Measurements from ENCODE around the gene TRPM3.

TRPM3 gene

DNA sequence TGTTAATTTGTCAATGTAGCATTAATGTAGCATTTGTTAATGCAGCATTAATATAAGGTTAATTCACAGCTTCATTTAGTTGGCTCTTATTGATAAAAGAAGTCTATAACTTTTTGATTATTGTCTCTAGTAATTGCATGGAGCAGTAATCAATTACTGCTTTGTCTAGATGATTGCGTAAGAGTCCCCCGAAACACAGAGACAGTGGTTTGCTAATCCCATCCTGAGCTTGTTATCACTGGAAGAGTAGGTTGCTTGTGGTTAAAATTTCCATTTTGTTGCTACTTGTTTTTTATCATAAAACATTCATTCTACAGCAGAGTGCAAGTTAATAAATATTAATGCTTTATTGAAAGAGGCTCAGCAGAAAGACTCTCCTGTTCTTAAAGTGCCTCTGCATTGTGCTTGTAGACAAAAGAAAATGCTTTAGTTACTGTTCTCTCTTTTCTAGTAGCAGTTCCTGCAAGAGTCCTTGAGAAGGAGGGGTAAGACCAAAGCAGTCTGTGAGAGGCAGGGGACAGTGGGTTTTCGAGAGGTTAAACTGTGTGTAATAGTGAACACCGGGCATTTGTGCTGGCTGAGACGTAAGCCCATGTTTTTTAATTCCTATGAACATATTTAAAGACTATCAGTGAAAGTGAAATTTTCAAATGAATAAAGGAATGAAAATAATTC is 291.7 kb downstream of the TRPM3 start:
- Histone ChIP-seq H3K4me2 (ENCODE audit: low read length) (no peak overlapping the region), H3K27ac (no peak overlapping the region), H3K9me3 (ENCODE audit: control insufficient read depth, low read length) (no peaks in the 10 kb centered on the region), H2AFZ (no peak overlapping the region), H3K4me3 (ENCODE audit: low read depth, low read length) (no peak overlapping the region), H3K4me1 (no peaks in the 10 kb centered on the region), H3K9ac (no peak overlapping the region), H3K36me3 (ENCODE audit: control insufficient read depth, insufficient read depth, low read length) (no peaks in the 10 kb centered on the region), H3K79me2 (no peaks in the 10 kb centered on the region), H3K27me3 (ENCODE audit: control insufficient read depth, insufficient read depth, low read length) (no peaks in the 10 kb centered on the region)
- TF ChIP-seq, protein P1, sequence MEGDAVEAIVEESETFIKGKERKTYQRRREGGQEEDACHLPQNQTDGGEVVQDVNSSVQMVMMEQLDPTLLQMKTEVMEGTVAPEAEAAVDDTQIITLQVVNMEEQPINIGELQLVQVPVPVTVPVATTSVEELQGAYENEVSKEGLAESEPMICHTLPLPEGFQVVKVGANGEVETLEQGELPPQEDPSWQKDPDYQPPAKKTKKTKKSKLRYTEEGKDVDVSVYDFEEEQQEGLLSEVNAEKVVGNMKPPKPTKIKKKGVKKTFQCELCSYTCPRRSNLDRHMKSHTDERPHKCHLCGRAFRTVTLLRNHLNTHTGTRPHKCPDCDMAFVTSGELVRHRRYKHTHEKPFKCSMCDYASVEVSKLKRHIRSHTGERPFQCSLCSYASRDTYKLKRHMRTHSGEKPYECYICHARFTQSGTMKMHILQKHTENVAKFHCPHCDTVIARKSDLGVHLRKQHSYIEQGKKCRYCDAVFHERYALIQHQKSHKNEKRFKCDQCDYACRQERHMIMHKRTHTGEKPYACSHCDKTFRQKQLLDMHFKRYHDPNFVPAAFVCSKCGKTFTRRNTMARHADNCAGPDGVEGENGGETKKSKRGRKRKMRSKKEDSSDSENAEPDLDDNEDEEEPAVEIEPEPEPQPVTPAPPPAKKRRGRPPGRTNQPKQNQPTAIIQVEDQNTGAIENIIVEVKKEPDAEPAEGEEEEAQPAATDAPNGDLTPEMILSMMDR (IDR thresholded peaks at IDR 0.05): no peak

GRCh38 chr9:70826562-70826961 is 294.9 kb downstream of the TRPM3 start:
- H3K9me3 ChIP-seq (ENCODE audit: control insufficient read depth, low read length): no peaks in the 10 kb centered on the region
- H3K79me2 ChIP-seq: no peaks in the 10 kb centered on the region
- TF ChIP-seq, protein P1 (IDR thresholded peaks at IDR 0.05): no peak
- no peak overlapping the region for H3K4me3 ChIP-seq (ENCODE audit: low read depth, low read length)
- H3K27me3 ChIP-seq (ENCODE audit: control insufficient read depth, insufficient read depth, low read length): no peaks in the 10 kb centered on the region
- H3K4me2 ChIP-seq (ENCODE audit: low read length): no peak overlapping the region
- no peak overlapping the region for H2AFZ ChIP-seq
- no peaks in the 10 kb centered on the region for H3K4me1 ChIP-seq
- no peak overlapping the region for H3K9ac ChIP-seq
- no peaks in the 10 kb centered on the region for H3K36me3 ChIP-seq (ENCODE audit: control insufficient read depth, insufficient read depth, low read length)
- no peak overlapping the region for H3K27ac ChIP-seq

GRCh38 chr9:70823284-70823683 is 298.1 kb downstream of the TRPM3 start:
- no peaks in the 10 kb centered on the region for H3K4me1 ChIP-seq
- no peak overlapping the region for H3K27ac ChIP-seq
- TF ChIP-seq, protein P1 (IDR thresholded peaks at IDR 0.05): no peak
- H3K79me2 ChIP-seq: no peaks in the 10 kb centered on the region
- H3K9ac ChIP-seq: no peak overlapping the region
- no peaks in the 10 kb centered on the region for H3K9me3 ChIP-seq (ENCODE audit: control insufficient read depth, low read length)
- no peak overlapping the region for H2AFZ ChIP-seq
- H3K27me3 ChIP-seq (ENCODE audit: control insufficient read depth, insufficient read depth, low read length): no peaks in the 10 kb centered on the region
- no peak overlapping the region for H3K4me3 ChIP-seq (ENCODE audit: low read depth, low read length)
- no peaks in the 10 kb centered on the region for H3K36me3 ChIP-seq (ENCODE audit: control insufficient read depth, insufficient read depth, low read length)
- H3K4me2 ChIP-seq (ENCODE audit: low read length): no peak overlapping the region

- no peak overlapping the region for H3K4me3 ChIP-seq (ENCODE audit: low read depth, low read length)
- H3K79me2 ChIP-seq: no peaks in the 10 kb centered on the region
- no peaks in the 10 kb centered on the region for H3K4me1 ChIP-seq
- H3K4me2 ChIP-seq (ENCODE audit: low read length): no peak overlapping the region
- no peak overlapping the region for H2AFZ ChIP-seq
- H3K36me3 ChIP-seq (ENCODE audit: control insufficient read depth, insufficient read depth, low read length): no peaks in the 10 kb centered on the region
- TF ChIP-seq, protein P1 (IDR thresholded peaks at IDR 0.05): no peak
- H3K9ac ChIP-seq: no peak overlapping the region
- no peaks in the 10 kb centered on the region for H3K27me3 ChIP-seq (ENCODE audit: control insufficient read depth, insufficient read depth, low read length)
- H3K27ac ChIP-seq: no peak overlapping the region
- H3K9me3 ChIP-seq (ENCODE audit: control insufficient read depth, low read length): no peaks in the 10 kb centered on the region
Observed at GRCh38 chr9:70817311-70817710, 304.1 kb downstream of the TRPM3 start.

DNA sequence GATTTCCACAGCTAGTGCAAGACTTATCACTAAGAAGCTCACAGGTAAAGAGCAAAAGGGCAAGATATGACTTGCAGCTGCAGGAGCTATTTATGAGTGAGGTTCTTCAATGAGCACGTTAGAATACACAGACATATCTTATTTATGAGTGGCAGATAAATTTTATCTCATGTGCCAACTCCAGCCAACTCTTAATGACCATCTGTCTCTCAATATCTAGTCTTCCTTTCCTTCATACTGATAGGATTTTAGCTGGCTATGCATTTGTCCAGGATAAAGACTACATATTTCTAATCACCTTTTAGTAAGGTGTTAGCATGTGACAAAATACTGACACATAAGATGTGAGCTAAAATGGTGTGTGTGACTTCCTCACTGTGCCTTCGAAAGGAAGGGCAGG is 304.5 kb downstream of the TRPM3 start:
- no peaks in the 10 kb centered on the region for H3K27me3 ChIP-seq (ENCODE audit: control insufficient read depth, insufficient read depth, low read length)
- no peak overlapping the region for H3K4me3 ChIP-seq (ENCODE audit: low read depth, low read length)
- H3K79me2 ChIP-seq: no peaks in the 10 kb centered on the region
- H3K4me1 ChIP-seq: no peaks in the 10 kb centered on the region
- H3K9me3 ChIP-seq (ENCODE audit: control insufficient read depth, low read length): no peaks in the 10 kb centered on the region
- no peak overlapping the region for H3K27ac ChIP-seq
- no peaks in the 10 kb centered on the region for H3K36me3 ChIP-seq (ENCODE audit: control insufficient read depth, insufficient read depth, low read length)
- H3K4me2 ChIP-seq (ENCODE audit: low read length): no peak overlapping the region
- TF ChIP-seq, protein P1 (IDR thresholded peaks at IDR 0.05): no peak
- no peak overlapping the region for H2AFZ ChIP-seq
- no peak overlapping the region for H3K9ac ChIP-seq
